Forelimb muscle (tissue), 1 donor: ENCODE results near the gene SHROOM3. TPM values are rescaled to one million over a fixed set of nuclear protein-coding genes. Genes with fewer than 3 reads are reported as not detected.

Experiments used
- DNase-seq: peaks from one replicate; pipeline ENCODE4 v3.0.0-alpha.2; 2013; ENCODE audit warnings: low read depth
- polyA plus RNA-seq: library from polyadenylated mRNA; unstranded; fragments of 120-200 nt; gene quantifications from one replicate; pipeline ENCODE4 v1.2.1, GENCODE V29; 2013; ENCODE audit not compliant: insufficient read length

Gene SHROOM3
- polyA plus RNA-seq, 1 donor = 19.0 TPM

DNA sequence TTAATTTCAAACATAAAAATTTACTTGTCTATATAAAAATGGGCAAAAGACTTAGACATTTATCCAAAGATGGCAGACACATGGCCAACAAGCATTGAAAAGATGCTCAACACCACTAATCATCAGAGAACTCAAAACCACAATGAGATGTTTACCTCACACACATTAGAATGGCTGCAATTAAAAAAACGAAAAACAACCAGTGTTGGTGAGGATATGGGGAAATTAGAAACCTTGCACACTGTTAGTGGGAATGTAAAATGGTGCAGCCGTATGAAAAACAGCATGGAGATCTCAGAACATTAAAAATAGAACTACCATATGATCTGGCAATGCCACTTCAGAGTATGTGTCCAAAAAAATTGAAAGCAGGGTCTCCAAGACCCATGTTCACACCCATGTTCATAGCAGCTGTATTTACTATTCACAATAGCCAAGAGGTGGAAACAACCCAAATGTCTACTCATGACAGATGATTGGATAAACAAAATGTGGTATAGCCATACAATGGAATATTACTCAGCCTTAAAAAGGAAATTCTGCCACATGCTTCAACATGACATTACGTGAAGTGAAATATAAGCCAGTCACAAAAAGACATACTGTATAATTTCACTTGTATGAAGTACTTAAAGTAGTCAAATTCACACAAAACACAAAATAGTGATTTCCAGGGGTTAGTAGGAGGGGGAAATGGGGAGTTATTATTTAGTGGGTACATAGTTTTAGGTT lies 316.7 kb downstream of the SHROOM3 start:
- DNase-seq = no peak

DNA sequence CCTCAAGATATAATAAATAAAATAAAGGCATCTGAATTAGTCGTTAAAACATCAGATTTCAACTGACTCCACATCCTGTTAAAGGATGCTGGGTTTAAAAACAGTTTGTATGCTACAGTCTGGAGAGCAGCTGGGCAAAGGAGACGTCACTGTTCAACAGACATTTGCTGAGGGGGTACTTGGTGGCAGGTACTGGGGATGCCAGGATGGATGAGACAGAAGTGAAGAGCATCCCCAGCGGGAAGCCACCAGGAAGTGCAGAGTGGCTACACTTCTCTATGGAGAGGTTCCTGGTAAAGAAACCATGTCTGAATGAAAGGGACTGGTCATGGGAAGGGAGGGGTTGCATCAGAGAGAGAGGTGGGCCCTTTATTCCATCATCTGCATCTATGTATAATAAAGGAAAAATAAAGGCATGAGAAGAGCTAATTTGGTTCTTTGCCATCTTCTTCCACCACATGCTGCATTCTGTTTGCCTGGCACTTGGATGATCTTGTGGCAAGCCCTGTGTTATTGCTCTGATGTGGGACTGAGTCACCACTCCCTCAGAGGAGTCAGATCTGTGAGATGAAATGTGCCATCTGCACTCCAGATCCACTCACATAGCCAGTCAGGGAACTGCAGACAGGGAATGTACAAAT lies 318.0 kb downstream of the SHROOM3 start:
- no peak for DNase-seq

DNA sequence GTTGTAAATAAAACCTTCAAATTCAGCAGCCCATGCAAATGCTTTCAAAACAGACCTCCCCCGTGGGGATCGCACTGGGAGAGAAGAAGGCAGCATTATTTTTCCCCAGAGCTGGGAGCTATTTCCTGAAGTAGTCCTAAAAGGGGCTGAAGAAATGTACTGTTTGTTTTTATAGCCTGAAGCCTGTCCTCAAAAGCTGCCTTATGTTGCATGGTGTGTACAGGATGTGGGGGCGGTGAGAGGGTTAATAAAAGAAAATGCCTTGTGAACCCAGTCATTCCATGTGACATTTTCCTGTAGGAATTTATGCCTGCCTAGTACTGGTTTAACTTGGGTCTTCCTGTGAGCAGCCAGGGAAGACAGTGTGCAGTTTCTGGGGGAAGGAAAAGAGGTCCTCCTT lies 318.8 kb downstream of the SHROOM3 start:
- DNase-seq = no peak

DNA sequence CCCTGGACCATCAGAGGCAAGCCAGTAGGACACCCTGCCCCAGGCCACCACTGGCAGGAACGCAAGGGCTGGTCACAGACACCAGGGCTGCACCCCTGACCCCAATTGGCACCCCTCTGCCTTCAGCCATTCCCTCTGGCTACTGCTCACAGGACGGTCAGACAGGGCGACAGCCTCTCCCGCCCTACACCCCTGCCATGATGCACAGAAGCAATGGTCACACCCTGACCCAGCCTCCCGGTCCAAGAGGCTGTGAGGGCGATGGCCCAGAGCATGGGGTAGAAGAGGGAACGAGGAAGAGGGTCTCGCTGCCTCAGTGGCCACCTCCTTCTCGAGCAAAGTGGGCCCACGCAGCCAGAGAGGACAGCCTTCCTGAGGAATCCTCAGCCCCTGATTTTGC lies 319.4 kb downstream of the SHROOM3 start:
- DNase-seq = no peak

DNA sequence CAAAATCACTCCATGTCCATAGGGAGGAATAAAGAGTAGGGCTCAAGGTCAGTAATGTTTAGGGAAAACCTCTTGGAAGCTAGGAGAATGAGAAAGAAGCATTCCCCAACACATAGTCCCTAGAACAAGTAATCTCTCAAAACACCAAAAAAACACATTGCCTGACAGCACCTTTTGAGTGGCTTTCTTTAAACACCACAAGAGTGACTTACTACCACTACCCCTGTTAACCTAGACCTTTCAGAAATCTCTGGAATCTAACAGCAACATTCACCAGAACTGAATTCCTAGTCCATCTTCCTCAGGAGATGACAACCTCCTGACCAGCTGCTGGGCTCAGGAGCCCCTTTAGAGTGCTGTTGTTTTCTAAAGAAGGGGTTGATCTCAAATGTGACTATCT lies 320.7 kb downstream of the SHROOM3 start:
- DNase-seq = no peak

DNA sequence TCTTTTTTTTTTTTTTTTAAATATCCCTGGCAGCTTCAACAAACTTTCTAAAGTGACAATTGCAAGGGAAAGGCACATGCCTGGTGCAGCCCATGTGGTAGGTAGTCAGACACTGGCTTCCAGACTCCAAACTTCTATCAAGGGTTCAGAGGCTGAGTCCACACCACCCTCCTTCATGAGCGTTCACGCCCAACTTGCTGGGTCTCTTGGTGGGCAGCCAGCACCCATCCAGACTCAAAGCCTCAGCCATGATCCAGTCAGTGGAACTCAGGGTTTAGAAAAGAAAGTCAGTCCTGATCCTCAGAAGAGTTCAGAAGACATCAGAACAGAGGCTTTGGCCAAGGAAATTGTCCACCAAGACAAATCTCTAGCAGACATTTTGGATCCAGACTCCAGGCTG lies 321.4 kb downstream of the SHROOM3 start:
- no peak for DNase-seq

DNA sequence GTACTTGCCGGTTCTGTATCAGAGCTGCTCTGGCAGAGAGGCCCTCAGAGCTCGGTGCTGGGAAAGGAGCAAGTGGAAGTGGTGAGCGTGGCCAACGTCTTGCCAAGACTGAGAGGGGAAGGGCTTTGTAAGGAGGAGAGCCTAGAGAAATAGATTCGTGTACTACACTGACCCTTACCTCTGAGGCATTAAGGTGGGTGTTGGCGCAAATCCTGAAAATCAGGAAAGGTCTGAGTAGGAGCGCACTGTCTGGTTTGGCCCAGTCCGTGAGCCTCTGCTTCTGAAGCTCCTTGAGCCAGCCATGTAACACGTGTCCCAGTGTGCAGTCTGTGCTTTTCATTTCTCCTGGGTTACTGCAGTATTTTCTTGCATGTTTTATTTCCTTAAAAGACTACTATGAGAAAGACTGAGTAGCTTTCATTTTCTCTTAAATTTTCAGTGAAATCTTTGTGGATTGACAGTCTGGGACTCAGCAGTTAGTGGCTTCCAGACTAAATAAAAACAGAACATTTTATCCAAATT lies 322.4 kb downstream of the SHROOM3 start:
- DNase-seq = no peak

DNA sequence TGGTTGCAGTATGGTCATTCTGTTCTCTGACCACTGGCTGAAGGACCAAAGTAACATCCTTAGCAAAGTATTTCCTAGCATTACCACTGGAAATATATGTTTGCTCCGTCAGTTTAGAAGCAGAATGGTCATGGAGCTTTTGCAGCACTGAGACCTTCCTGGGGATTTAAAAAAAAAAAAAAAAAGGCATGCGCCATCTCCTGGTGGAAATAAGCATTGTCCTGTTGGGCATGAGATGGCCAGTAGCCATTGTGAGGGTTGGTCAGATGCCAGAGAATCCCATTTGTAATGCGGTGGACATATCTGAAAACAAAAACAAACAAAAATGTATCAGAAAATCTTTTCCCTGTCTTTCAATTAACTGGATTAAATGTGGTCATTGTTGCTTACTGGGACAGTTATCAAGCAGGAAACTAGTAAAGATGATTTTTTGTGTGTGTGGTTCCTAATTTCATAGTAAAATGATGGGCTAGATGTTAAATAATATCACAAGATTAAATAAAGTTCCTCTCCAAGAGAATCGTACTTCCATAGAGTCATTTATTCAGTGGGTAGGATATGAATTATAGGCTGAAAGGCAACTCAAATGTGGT lies 323.4 kb downstream of the SHROOM3 start:
- DNase-seq = no peak

DNA sequence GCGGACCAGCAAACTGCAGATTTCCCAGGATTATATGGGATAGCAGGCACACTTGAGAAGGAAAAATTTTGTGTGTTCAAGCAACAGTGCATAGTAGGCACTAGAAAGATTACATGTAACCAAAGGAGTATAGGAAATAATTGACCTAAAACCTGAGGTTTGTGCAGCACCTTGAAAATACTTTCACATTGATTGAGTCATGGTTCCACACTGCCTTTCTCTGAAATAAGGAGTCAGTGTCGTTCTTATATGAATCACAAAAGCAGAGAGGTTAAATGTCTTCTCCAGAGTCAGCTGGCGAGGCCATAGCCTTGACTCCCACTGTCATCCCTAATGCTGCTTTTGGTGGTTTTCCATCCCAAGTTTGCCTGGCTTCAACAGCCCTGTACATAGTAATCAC lies 324.0 kb downstream of the SHROOM3 start:
- DNase-seq = no peak

DNA sequence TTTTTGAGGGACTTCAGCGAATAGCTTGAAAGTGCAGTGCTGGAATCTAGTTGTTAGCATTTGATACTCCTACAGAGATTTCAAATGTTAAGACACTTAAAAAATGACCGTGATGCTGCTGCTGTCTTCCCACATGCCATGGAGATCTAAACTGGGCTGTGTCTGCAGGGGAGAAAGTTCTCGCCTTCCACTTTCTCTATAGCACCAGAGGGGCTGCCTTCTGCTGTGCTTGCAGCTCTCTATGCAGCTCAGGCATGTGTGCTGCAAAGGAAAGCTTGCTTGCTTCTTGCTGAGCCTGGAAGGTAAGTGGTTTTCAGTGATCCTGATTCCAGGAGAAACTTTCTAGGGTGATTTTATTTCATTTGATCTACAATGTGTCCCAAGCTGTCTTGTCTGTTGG lies 325.2 kb downstream of the SHROOM3 start:
- no peak for DNase-seq

DNA sequence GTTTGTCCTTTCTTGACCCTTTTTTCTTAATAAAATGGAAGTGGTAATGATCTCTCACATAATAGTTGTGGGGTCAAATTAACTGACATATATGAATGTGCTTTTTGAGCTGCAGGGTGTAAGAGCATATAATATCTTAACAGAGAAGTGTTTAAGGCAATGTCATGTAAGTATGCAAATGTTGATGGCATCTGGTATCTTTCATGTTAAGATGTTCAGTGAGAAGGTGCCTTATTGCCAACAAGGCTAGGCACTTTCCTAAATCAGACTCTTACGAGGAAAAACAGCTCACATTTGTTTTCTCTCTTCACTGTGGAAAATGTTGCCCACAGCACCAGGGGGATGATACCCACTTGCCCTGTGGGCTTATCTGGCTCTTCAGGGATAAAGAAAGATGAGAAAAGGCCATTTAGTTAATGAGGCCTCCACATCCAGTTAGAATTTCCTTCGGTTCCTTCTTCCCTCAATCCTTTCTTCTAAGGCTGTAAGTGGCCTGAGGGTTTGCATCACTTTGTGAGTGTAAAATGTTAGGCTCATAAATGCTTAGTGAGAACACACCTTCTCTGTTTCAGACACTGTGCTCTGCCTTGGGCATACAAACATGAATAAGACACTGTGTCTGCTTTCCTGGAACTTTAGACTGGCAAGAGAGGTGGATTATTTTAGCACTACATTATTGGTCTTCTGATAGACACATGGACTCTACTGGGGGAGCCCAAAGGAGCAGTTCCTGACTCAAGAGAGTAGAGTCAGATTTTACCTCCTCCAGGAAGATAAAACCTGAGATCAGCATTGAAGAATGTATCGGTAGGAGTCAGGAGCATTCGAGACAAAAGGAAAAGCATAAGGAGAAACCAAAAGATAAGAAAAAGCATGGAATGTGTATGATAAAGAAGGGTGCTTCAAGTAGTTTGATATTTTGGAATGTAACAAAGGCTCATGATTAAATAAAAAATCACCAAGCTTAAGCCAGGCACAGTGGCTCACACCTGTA lies 327.4 kb downstream of the SHROOM3 start:
- no peak for DNase-seq

DNA sequence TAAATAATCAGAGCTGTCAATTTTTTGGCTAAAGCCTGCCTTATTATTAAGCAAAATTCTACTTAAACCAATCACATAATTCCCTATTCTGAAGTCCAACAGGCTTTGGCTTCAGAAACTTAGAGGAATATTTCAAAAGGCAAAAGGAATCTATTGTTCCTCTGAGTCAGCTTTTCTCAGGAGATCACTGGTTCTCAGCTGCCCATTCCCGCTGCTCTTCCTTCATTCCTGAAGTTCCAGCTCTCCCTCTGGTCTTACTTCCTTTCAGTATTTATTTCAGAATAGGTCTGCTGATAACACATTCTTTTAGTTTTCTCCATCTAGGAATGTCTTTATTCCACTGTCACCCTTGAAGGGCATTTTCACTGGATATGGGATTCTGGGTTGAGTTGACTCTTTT lies 329.2 kb downstream of the SHROOM3 start:
- no peak for DNase-seq

DNA sequence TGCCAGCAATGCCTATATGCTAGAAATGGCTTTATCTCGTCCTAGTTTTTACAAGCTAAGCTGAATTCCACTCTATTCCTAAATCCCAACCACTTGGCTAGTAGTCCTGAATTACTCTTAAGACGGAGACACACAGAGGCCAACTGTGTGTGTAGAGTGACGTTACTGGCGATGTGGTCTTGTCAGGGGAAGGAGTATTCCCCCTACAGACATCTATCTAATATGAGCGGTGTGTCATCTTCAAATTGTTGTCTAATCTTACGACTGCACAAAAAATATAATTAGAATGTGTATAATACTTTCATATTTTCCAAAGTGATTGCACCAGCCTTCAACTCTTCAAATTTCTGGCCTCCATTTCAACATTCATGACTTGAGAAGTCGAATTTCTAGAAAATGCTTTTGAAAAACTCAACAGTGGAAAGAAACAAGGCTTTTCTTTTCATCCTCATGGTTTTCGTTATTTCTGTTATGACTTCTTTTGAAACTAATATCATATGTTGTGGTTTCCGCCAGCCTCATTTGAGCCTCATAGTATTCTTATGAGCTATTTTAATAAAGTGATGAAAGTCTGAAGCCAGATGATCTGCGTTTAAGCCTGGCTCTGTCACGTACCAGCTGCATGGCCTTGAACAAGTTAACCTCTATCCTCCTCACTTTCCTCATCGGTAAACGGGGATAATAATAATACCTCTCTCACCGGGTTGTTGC lies 330.6 kb downstream of the SHROOM3 start:
- no peak for DNase-seq

DNA sequence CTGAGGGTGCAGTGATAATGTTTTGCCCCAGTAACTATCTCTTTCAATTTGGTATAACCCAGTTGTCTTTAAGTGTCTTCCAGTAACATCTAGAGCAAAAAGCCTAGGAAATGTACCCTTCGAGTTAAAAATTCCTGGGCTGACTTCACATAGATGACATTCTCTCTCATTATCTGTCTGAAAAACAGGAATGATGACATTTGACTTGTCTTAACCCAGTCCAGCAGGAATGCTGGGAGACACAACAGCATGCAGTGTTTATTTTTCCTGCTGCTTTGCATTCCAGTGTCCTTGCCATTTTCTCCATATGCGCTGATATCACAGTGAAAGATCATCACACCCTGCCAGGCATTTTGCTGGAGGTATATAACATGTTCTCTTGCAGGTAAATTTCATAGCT lies 333.0 kb downstream of the SHROOM3 start:
- DNase-seq = no peak

DNA sequence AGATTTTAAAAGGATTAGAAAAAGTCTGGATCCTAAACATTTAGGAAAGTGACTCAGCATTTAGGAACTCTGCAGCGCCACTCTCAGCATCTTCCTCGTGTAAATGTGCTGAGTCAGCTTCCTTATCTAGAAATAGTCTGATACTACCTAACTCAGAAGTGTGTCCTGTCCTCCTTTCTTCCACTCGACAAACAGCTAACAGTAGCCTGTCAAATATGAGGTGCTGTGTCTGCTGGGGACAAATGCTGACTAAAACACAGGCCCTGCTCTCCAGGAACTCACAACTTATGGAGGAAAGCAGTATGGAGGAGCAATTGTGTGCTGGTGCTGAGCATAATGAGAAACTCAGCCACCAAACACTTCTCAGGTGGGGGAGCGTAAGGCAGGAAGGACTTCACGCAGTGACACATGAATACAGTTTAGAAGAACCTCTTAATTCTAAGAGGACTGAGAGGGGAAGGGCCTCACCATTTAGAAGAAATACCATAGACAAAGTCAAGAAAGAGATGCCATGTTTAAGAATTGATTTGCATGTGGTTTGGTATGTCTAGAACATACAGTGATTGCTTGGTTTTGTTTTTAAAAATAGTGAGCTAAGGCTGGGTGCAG lies 337.6 kb downstream of the SHROOM3 start:
- no peak for DNase-seq

DNA sequence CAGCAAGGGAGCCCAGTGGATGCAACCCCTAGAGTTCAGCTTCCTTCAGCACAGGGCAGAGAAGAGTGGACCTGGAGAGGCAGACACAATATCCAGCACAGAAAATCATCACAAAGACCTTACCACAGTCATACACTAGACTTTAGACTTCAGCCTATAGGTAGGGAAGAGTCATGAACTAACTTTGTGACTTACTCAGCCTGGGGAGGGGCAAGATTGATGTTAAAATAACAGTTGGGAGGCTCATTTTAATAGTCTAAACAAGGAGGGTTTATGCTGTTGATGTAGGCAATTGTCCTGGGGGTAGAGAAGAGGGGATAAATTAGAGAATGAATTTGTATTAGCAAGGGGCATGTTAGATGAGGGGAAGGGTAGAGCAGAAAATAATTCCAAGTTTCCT lies 338.7 kb downstream of the SHROOM3 start:
- no peak for DNase-seq

DNA sequence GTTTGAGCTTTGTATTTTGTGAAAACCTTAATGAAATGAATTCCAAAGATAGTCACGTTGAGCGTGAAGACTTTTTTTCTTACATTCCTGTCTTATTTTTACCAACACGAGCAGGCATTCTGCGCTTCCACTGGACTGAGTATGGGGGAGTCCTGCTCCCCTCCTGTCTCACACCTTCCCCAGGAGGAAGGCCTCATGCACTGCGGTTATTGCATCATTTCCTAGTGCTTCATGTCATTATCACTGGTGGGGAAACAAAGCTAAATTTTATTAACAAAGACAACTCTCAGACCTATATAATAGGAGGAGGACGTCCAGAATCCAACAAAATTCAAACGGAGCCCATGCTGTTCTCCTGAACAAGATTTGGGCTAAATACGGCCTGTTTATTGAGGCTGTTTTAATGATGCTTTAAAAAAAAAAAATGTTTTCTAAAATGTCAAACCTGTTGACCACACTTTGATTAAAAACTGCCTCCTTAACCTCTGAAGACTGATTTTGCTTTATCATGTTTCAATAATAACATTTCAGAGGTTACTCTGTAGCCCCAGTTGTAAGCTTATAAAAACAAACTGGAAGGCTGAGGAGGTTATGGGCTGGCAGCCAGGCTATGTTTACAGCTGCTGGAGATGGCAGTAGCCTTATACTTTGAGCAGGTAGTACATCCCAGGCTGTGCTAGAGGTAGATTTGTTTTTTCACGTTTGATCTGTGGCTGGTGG lies 344.9 kb downstream of the SHROOM3 start:
- no peak for DNase-seq

DNA sequence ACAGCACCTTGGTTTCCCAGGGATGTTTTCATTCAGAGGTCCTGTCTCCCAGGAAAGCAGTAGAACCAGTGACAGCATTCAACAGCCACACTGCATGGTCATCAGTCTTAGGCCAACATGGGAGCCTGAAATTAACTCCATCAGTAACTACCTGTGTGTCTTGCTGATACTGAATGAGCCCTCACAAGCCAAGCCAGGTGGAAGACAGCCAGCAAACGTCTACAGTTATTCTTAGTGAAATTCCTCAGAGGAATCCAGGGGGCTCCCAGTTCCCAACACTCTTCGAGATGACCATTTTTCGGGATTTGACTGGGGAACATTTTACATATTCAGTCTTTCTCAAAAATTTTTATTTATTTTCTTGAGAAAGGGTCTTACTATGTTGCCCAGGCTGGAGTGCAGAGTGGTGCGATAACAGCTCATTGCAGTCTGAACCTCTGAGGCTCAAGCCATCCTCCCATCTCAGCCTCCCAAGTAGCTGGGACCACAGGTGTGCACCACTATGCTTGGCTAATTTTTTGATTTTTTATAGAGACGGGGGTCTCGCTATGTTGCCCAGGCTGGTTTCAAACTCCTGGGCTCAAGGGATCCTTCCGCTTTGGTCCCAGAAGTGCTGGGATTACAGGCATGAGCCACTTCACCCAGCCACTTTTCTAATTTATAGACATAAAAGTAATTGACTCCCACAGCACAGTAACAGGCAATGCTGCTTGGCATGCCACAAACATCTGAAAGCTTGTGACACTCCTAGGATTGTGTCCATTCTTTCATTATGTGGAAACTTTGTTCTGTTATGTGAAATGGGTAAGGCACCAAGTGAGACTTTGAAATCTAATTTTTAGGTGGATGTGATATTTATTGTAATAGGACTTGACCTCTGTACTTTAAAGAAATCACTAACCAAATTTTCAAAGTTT lies 346.0 kb downstream of the SHROOM3 start:
- no peak for DNase-seq
